HCT116 (cell line): ENCODE results near the gene C13orf46. TPM values are rescaled to one million over a fixed set of nuclear protein-coding genes. Genes with fewer than 3 reads are reported as not detected.

ENCODE experiments used
- ATAC-seq: fragments of 200-7000 bp; cut with Tn5 transposase; 2 replicates; pipeline ENCODE4 v1.9.1; 2020; ENCODE audit warnings: mild to moderate bottlenecking, moderate library complexity
- BruUV-seq: library from RNA; stranded (reverse); fragments of 400-500 nt; replicated peaks from 2 replicates; lab custom pipeline; 2021; lab: Mats Ljungman, UMichigan
- CTCF ChIA-PET: fragments of 300-600 bp; sonication (Branson Sonifier 250); formaldehyde crosslinking; loops from one replicate; lab custom pipeline; 2021; ENCODE audit warnings: antibody characterized with exemption; lab: Charles Lee
- POLR2A ChIA-PET: fragments of 300-600, 350-600 bp; sonication (Branson Sonifier 250); formaldehyde crosslinking; loops from one replicate; lab custom pipeline; 2021; ENCODE audit warnings: antibody characterized with exemption; lab: Charles Lee
- RAD21 ChIA-PET, 2 experiments: fragments of 300-600 bp; sonication (Branson Sonifier 250); formaldehyde crosslinking; loops; one replicate each; lab custom pipeline; 2023; ENCODE audit warnings: low total read pairs in 2 of 2; ENCODE audit not compliant: uncharacterized antibody in 2 of 2, unreplicated experiment in 2 of 2, low non-redundant PET in 1 of 2; lab: Charles Lee
- DNase-seq: peaks from one replicate; pipeline ENCODE4 v3.0.0-alpha.2; 2010; ENCODE audit warnings: low read depth, low spot score
- H2AFZ ChIP-seq: fragments of 200-600 bp; shearing (Covaris generic), sonication (generic); 2 replicates; pipeline ENCODE4 v1.6.1; 2017; ENCODE audit warnings: low read depth, mixed run types, mixed read lengths, antibody characterized with exemption, low read length; ENCODE audit not compliant: poor library complexity, severe bottlenecking
- H3K27ac ChIP-seq: 2 replicates; pipeline ENCODE4 v1.5.1; 2012; ENCODE audit warnings: low read depth, low read length
- H3K27me3 ChIP-seq: fragments of 200-600 bp; sonication (generic); 2 replicates; pipeline ENCODE4 v1.6.1; 2016; ENCODE audit warnings: mixed run types, low read length, mixed read lengths; ENCODE audit not compliant: insufficient read depth
- H3K36me3 ChIP-seq, 2 experiments: fragments of 200-500 bp in 1 of 2; fragments of 200-600 bp in 1 of 2; sonication (Bioruptor generic) in 1 of 2; sonication (generic) in 1 of 2; 2 replicates each; pipeline versions ENCODE4 v1.5.1 to v1.6.1; 2014 to 2016; ENCODE audit warnings: low read length in 2 of 2, inconsistent platforms in 1 of 2, mixed read lengths in 1 of 2, mixed run types in 1 of 2; ENCODE audit not compliant: insufficient read depth in 2 of 2, control insufficient read depth in 1 of 2
- H3K4me1 ChIP-seq, 2 experiments: fragments of 200-600 bp in 1 of 2; sonication (generic) in 1 of 2; 2 replicates each; pipeline versions ENCODE4 v1.5.1 to v1.6.1; 2012 to 2017; ENCODE audit warnings: low read length in 2 of 2, inconsistent platforms in 1 of 2, mild to moderate bottlenecking in 1 of 2, mixed read lengths in 1 of 2, mixed run types in 1 of 2, moderate library complexity in 1 of 2; ENCODE audit not compliant: insufficient read depth in 2 of 2, control insufficient read depth in 1 of 2
- H3K4me2 ChIP-seq: fragments of 200-600 bp; sonication (generic); 2 replicates; pipeline ENCODE4 v1.6.1; 2017; ENCODE audit warnings: mixed run types, low read length, mixed read lengths
- H3K4me3 ChIP-seq, 2 experiments: fragments of 200-600 bp in 1 of 2; sonication (generic) in 1 of 2; replicated peaks in 1 of 2; 2 replicates each; pipeline ENCODE4 v1.5.1; 2011 to 2016; ENCODE audit warnings: low read length in 2 of 2, control low read depth in 1 of 2, low read depth in 1 of 2, mild to moderate bottlenecking in 1 of 2, mixed read lengths in 1 of 2, mixed run types in 1 of 2
- H3K79me2 ChIP-seq: fragments of 200-600 bp; sonication (generic); 2 replicates; pipeline ENCODE4 v1.6.1; 2017; ENCODE audit warnings: mild to moderate bottlenecking, mixed run types, low read length, moderate library complexity, mixed read lengths; ENCODE audit not compliant: insufficient read depth
- H3K9ac ChIP-seq: fragments of 200-600 bp; sonication (generic); 2 replicates; pipeline ENCODE4 v1.6.1; 2016; ENCODE audit warnings: low read length, mixed read lengths
- H3K9me2 ChIP-seq: fragments of 200-600 bp; sonication (generic), shearing (Covaris generic); 2 replicates; pipeline ENCODE4 v1.6.1; 2017; ENCODE audit warnings: mixed run types, mild to moderate bottlenecking, moderate library complexity; ENCODE audit not compliant: insufficient read depth
- H3K9me3 ChIP-seq, 2 experiments: fragments of 200-500 bp in 1 of 2; fragments of 200-600 bp in 1 of 2; sonication (Bioruptor generic) in 1 of 2; sonication (generic) in 1 of 2; 2 replicates each; pipeline ENCODE4 v1.6.1; 2014 to 2017; ENCODE audit warnings: low read length in 2 of 2, mixed read lengths in 2 of 2, inconsistent platforms in 1 of 2, low read depth in 1 of 2, mild to moderate bottlenecking in 1 of 2, mixed run types in 1 of 2, moderate library complexity in 1 of 2; ENCODE audit not compliant: control insufficient read depth in 1 of 2, insufficient read depth in 1 of 2
- H4K20me1 ChIP-seq: fragments of 200-600 bp; sonication (generic), shearing (Covaris generic); 2 replicates; pipeline ENCODE4 v1.6.1; 2017; ENCODE audit warnings: mixed run types, mild to moderate bottlenecking, moderate library complexity; ENCODE audit not compliant: insufficient read depth
- CEBPB ChIP-seq: IDR thresholded peaks from 2 replicates; pipeline ENCODE4 v1.6.1; 2012; ENCODE audit warnings: low read depth
- FOSL1 ChIP-seq: IDR thresholded peaks from 2 replicates; pipeline ENCODE4 v1.6.1; 2012; ENCODE audit warnings: low read depth
- POLR2A ChIP-seq: IDR thresholded peaks from 2 replicates; pipeline ENCODE4 v1.7.0; 2011; ENCODE audit warnings: borderline replicate concordance; ENCODE audit not compliant: insufficient read depth, insufficient read length; ENCODE audit errors: extremely low read depth
- RAD21 ChIP-seq: IDR thresholded peaks from 2 replicates; pipeline ENCODE4 v1.6.1; 2012; ENCODE audit warnings: low read depth, mild to moderate bottlenecking
- SP1 ChIP-seq: IDR thresholded peaks from 2 replicates; pipeline ENCODE4 v1.6.1; 2012; ENCODE audit warnings: low read depth
- TCF7L2 ChIP-seq: IDR thresholded peaks from 2 replicates; pipeline ENCODE4 v1.7.0; 2011; ENCODE audit warnings: borderline replicate concordance, inconsistent platforms; ENCODE audit not compliant: insufficient read depth, insufficient read length; ENCODE audit errors: extremely low read depth
- ZFX ChIP-seq: fragments of 450-650 bp; IDR thresholded peaks from 2 replicates; pipeline ENCODE4 v1.6.1; 2017
- intact Hi-C: fragments of 100-400 bp; cut with micrococcal nuclease; formaldehyde crosslinking; loops from 2 replicates; pipeline ENCODE4 v1.10.0; 2022
- total RNA-seq: library from RNA; stranded (reverse); gene quantifications from one replicate; pipeline ENCODE4 v1.2.1, GENCODE V29; 2021; ENCODE audit not compliant: unreplicated experiment
- TF ChIP-seq, protein P1 (sequence below), 3 experiments: fragments of 200-600 bp in 1 of 3; sonication (generic) in 1 of 3; IDR thresholded peaks in 2 of 3; conservative IDR thresholded peaks in 1 of 3; 2 replicates each; pipeline ENCODE4 v1.5.1; 2012 to 2017; ENCODE audit warnings: low read depth in 2 of 3, low read length in 2 of 3, antibody characterized with exemption in 1 of 3, borderline replicate concordance in 1 of 3, control low read depth in 1 of 3, mild to moderate bottlenecking in 1 of 3, mixed read lengths in 1 of 3, mixed run types in 1 of 3, moderate library complexity in 1 of 3; ENCODE audit not compliant: insufficient read depth in 1 of 3

Gene C13orf46
- total RNA-seq, 1 experiment from 2014 or later, result 0.93 TPM

DNA sequence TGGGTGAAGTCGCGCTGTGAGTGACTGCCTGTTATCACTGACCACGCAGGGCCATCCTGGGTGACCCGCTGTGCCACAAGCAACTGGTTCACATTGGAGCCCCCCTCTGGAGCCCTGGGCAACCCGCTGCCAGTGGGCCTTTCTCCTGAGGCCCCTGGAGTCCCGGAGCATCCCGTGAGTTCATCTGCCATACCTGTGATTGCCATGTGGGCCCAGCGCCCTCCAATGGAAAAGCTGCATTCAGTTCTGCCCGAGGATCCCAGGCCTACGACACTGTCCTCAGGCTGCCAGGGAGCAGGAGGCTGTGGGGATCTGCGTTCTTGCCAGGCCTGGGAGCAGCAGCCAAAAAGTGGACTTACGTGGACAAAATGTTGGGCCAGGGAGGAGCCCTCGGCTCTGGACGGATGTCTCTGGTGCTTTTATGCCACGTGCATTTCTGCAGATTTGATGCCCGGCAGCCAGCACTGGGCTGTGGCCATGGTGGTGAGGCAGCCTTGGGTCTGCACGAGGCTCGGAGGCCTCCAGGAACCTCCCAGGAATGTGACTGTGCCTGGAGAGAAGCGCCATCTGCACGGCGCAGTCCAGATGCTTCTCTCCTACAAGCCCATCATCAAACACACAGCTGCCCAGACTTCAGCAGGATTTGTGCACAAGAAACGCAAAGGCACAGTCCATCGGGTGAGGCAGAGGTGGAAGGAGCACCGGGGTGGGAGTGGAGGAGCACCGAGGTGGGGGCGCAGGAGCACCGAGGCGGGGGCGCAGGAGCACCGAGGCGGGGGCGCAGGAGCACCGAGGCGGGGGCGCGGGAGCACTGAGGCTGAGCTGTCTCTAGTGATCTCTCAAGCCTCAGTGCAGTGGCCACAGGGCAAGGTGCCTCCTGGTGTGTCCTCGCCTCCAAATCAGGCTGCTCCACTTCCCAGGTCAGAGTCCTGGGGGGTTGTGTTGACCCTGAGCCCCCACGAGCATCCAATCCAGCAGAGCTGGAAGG, 44.0 kb downstream of the C13orf46 start:
- ChIA-PET POLR2A (no interaction called here), CTCF (no interaction called here), RAD21 (no interaction called here)
- TF ChIP-seq ZFX (no peak), RAD21 (peak; percentile 55), CEBPB (no peak), POLR2A (no peak), FOSL1 (no peak), SP1 (no peak), TCF7L2 (no peak)
- TF ChIP-seq, protein P1, sequence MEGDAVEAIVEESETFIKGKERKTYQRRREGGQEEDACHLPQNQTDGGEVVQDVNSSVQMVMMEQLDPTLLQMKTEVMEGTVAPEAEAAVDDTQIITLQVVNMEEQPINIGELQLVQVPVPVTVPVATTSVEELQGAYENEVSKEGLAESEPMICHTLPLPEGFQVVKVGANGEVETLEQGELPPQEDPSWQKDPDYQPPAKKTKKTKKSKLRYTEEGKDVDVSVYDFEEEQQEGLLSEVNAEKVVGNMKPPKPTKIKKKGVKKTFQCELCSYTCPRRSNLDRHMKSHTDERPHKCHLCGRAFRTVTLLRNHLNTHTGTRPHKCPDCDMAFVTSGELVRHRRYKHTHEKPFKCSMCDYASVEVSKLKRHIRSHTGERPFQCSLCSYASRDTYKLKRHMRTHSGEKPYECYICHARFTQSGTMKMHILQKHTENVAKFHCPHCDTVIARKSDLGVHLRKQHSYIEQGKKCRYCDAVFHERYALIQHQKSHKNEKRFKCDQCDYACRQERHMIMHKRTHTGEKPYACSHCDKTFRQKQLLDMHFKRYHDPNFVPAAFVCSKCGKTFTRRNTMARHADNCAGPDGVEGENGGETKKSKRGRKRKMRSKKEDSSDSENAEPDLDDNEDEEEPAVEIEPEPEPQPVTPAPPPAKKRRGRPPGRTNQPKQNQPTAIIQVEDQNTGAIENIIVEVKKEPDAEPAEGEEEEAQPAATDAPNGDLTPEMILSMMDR (IDR thresholded peaks at IDR 0.05 in 2 of 3, conservative IDR thresholded peaks at IDR 0.05 in 1 of 3; ENCODE audit: borderline replicate concordance in 1 of 3, insufficient read depth in 1 of 3, low read depth in 2 of 3, low read length in 2 of 3), result 0 out of 6 replicates have a peak, but pooled peaks of 1 of the 3 experiments have one; percentile 3
- Histone ChIP-seq H2AFZ (no peak overlapping the region), H3K27ac (no peak overlapping the region), H3K9me2 (no peaks in the 10 kb centered on the region), H3K27me3 (no peaks in the 10 kb centered on the region), H3K4me3 (no peak overlapping the region), H4K20me1 (no peaks in the 10 kb centered on the region), H3K4me1 (no peaks in the 10 kb centered on the region), H3K79me2 (no peaks in the 10 kb centered on the region), H3K9ac (no peak overlapping the region), H3K9me3 (no peaks in the 10 kb centered on the region), H3K4me2 (no peak overlapping the region), H3K36me3 (no peaks in the 10 kb centered on the region)
- ATAC-seq (0 out of 2 replicates have a peak, but pooled peaks have one; percentile 51), DNase-seq (no peak)
- BruUV-seq, result no TSS peak
- intact Hi-C loops, result no loop called here
